Measurements from ENCODE around the gene VWA2. TPM values are rescaled to one million over a fixed set of nuclear protein-coding genes. Genes with fewer than 3 reads are reported as not detected.

The VWA2 gene
- polyA plus RNA-seq, 1 of the 3 experiments (the other 2 are of a cell fraction) = not detected

- no peak for TF ChIP-seq JUND (IDR thresholded peaks at IDR 0.05)
- no peak for TF ChIP-seq YY1 (IDR thresholded peaks at IDR 0.05; ENCODE audit: low read depth)
- no peak for TF ChIP-seq NRF1 (IDR thresholded peaks at IDR 0.05; ENCODE audit: low read depth, low read length)
- no peak for TF ChIP-seq PBX3 (IDR thresholded peaks at IDR 0.05)
- TF ChIP-seq FOXM1 (IDR thresholded peaks at IDR 0.05; ENCODE audit: low read depth) = no peak
- no peak for TF ChIP-seq ELF1 (IDR thresholded peaks at IDR 0.05)
Measured at GRCh38 chr10:114272696-114273095, 33.6 kb downstream of the VWA2 start (continued).

GRCh38 chr10:114273910-114274309 is 34.9 kb downstream of the VWA2 start:
- no peak overlapping the region for H3K4me3 ChIP-seq (ENCODE audit: low read depth in 2 of 2, low read length in 1 of 2)
- WGBS (ENCODE audit: low lambda C conversion rate) = 81% methylated on average over 3 of the region's 3 CpGs

More at GRCh38 chr10:114273910-114274309, 34.9 kb downstream of the VWA2 start:
- Histone ChIP-seq H3K9me3 (no peaks in the 10 kb centered on the region), H3K27me3 (ENCODE audit: insufficient read depth) (no peaks in the 10 kb centered on the region), H3K4me1 (ENCODE audit: control insufficient read depth in 1 of 2, insufficient read depth in 2 of 2, low read depth in 1 of 2, low read length in 1 of 2) (peaks cover 0 to 6% of the 10 kb centered on the region in 2 experiments; a peak in 1 of 4 replicates), H3K36me3 (replicated peaks in 1 of 2; ENCODE audit: control insufficient read depth in 1 of 2, insufficient read depth in 2 of 2, low read length in 1 of 2) (no peaks in the 10 kb centered on the region), H3F3A (replicated peaks; ENCODE audit: insufficient read depth) (peaks cover 12% of the 10 kb centered on the region), H3K27ac (ENCODE audit: low read depth in 2 of 2, low read length in 1 of 2) (no peak overlapping the region), H3K9me2 (no peaks in the 10 kb centered on the region), H3K79me2 (ENCODE audit: insufficient read depth) (no peaks in the 10 kb centered on the region), H3K4me2 (no peak overlapping the region), H3K9ac (no peak overlapping the region), H4K20me1 (ENCODE audit: insufficient read depth) (no peaks in the 10 kb centered on the region), H2AFZ (ENCODE audit: low read depth) (no peak overlapping the region)
- POLR2A ChIA-PET = no interaction called here
- CTCF ChIA-PET = interaction anchor here (0.7 kb wide), 1 partner anchor 691 kb away, joined by 3 read pairs; no protein-coding TSS in a partner anchor
- DNase-seq = no peak
- TF ChIP-seq CTCF (IDR thresholded peaks at IDR 0.05) = no peak
- no peak for TF ChIP-seq RCOR1 (IDR thresholded peaks at IDR 0.05; ENCODE audit: low read length)
- no peak for TF ChIP-seq YY1 (IDR thresholded peaks at IDR 0.05; ENCODE audit: low read depth)
- TF ChIP-seq GATA2 (CRISPR knock-in tag; IDR thresholded peaks at IDR 0.05) = no peak
- no peak for TF ChIP-seq RAD21 (IDR thresholded peaks at IDR 0.05; ENCODE audit: low read length)
- no peak for TF ChIP-seq EP300 (IDR thresholded peaks at IDR 0.05; ENCODE audit: borderline replicate concordance in 1 of 2, low read depth in 1 of 2, low read length in 1 of 2)
- TF ChIP-seq SMC3 (IDR thresholded peaks at IDR 0.05; ENCODE audit: low read depth, low read length) = no peak
- no peak for TF ChIP-seq MXI1 (IDR thresholded peaks at IDR 0.05; ENCODE audit: low read depth, low read length)
- TF ChIP-seq USF1 (IDR thresholded peaks at IDR 0.05; ENCODE audit: borderline replicate concordance, low read depth) = no peak
- TF ChIP-seq TAF1 (IDR thresholded peaks at IDR 0.05; ENCODE audit: borderline replicate concordance, low read depth, low read length) = no peak
- no peak for TF ChIP-seq FOSL2 (IDR thresholded peaks at IDR 0.05; ENCODE audit: borderline replicate concordance, low read depth)

Measured in SK-N-SH (cell line).